HFFc6 (cell line): ENCODE results near the gene FAM180A. TPM values are rescaled to one million over a fixed set of nuclear protein-coding genes. Genes with fewer than 3 reads are reported as not detected.
"Not testable (repeated sequence)": the region's sequence is repeated elsewhere in the genome, so short reads cannot be mapped to it uniquely, and the experiment has no call there.

Source experiments
- DNase-seq: peaks from one replicate; pipeline ENCODE4 v3.0.0-alpha.2; 2018
- H3K27ac Mint-ChIP-seq: 2 replicates; pipeline ENCODE4 v1.8.0; 2020; ENCODE audit warnings: mild to moderate bottlenecking, mixed read lengths
- H3K27me3 Mint-ChIP-seq: 2 replicates; pipeline ENCODE4 v1.8.0; 2021; ENCODE audit warnings: mild to moderate bottlenecking, moderate library complexity, mixed read lengths; ENCODE audit not compliant: insufficient read depth
- H3K36me3 Mint-ChIP-seq: 2 replicates; pipeline ENCODE4 v1.8.0; 2021; ENCODE audit warnings: low read depth, mixed read lengths
- H3K4me1 Mint-ChIP-seq: 2 replicates; pipeline ENCODE4 v1.8.0; 2020; ENCODE audit warnings: low read depth, mixed read lengths
- H3K4me3 Mint-ChIP-seq: 2 replicates; pipeline ENCODE4 v1.8.0; 2020; ENCODE audit warnings: mild to moderate bottlenecking, moderate library complexity, mixed read lengths
- H3K9me3 Mint-ChIP-seq: 2 replicates; pipeline ENCODE4 v1.8.0; 2020; ENCODE audit warnings: mild to moderate bottlenecking, mixed read lengths
- CTCF ChIP-seq: fragments of 200-600 bp; sonication (generic); IDR thresholded peaks from 2 replicates; pipeline ENCODE4 v1.5.0; 2021; ENCODE audit warnings: antibody characterized with exemption, mild to moderate bottlenecking
- total RNA-seq, 6 experiments: library from RNA; stranded (reverse); fragmentation: NEBNext Ultra II Directional; extraction: Animal tissue kit (Norgen Biotek cat#: 25700); gene quantifications; 2 replicates in 1 of 6; 3 replicates in 5 of 6; pipeline ENCODE4 v1.2.3, GENCODE V29; 2021

FAM180A gene
- total RNA-seq, 6 experiments from 2014 or later: 5.6 to 61.9 (median 53.3) TPM

- Mint-ChIP-seq H3K9me3 (no peaks in the 10 kb centered on the region), H3K4me3 (no peak overlapping the region), H3K27ac (no peak overlapping the region), H3K27me3 (0 out of 2 replicates have a peak, but pooled peaks cover 2% of the 10 kb centered on the region), H3K36me3 (peaks cover 6% of the 10 kb centered on the region; the same call in 1 of the 2 replicates), H3K4me1 (peaks cover 16% of the 10 kb centered on the region)
- TF ChIP-seq CTCF: no peak
- no peak for DNase-seq
Observed at GRCh38 chr7:135704698-135705097, 43.9 kb downstream of the FAM180A start.

- peak; percentile 53; the same call in 1 of the 2 replicates for TF ChIP-seq CTCF
- DNase-seq: no peak
- H3K4me1 Mint-ChIP-seq: peaks cover 10% of the 10 kb centered on the region
- H3K27me3 Mint-ChIP-seq: 0 out of 2 replicates have a peak, but pooled peaks cover 2% of the 10 kb centered on the region
- no peak overlapping the region for H3K27ac Mint-ChIP-seq
- H3K4me3 Mint-ChIP-seq: no peak overlapping the region
- peaks cover 6% of the 10 kb centered on the region for H3K36me3 Mint-ChIP-seq
- H3K9me3 Mint-ChIP-seq: no peaks in the 10 kb centered on the region
Observed at GRCh38 chr7:135704074-135704473, 44.5 kb downstream of the FAM180A start.

GRCh38 chr7:135697276-135698049 is 51.1 kb downstream of the FAM180A start:
- no peak overlapping the region for H3K27ac Mint-ChIP-seq
- no peak overlapping the region for H3K4me3 Mint-ChIP-seq
- H3K36me3 Mint-ChIP-seq: peaks cover 13% of the 10 kb centered on the region
- H3K4me1 Mint-ChIP-seq: peaks cover 2% of the 10 kb centered on the region
- no peak for DNase-seq
- H3K9me3 Mint-ChIP-seq: no peaks in the 10 kb centered on the region
- peaks cover 1% of the 10 kb centered on the region; the same call in 1 of the 2 replicates for H3K27me3 Mint-ChIP-seq
- no peak for TF ChIP-seq CTCF

GRCh38 chr7:135693558-135693957 is 55.1 kb downstream of the FAM180A start:
- Mint-ChIP-seq H3K9me3 (no peaks in the 10 kb centered on the region), H3K4me3 (no peak overlapping the region), H3K36me3 (peaks cover 28% of the 10 kb centered on the region), H3K4me1 (peaks cover 35% of the 10 kb centered on the region), H3K27ac (no peak overlapping the region), H3K27me3 (peaks cover 1% of the 10 kb centered on the region; the same call in 1 of the 2 replicates)
- no peak for DNase-seq
- TF ChIP-seq CTCF: no peak

GRCh38 chr7:135692606-135693005 is 56.0 kb downstream of the FAM180A start:
- H3K4me3 Mint-ChIP-seq, H3K9me3 Mint-ChIP-seq, DNase-seq, H3K27me3 Mint-ChIP-seq: not testable (repeated sequence)
- Mint-ChIP-seq H3K27ac (peak overlapping the region; percentile 69), H3K36me3 (peaks cover 28% of the 10 kb centered on the region), H3K4me1 (peaks cover 35% of the 10 kb centered on the region)

- Mint-ChIP-seq H3K9me3 (no peaks in the 10 kb centered on the region), H3K27ac (peak overlapping the region; percentile 69), H3K4me1 (peaks cover 40% of the 10 kb centered on the region), H3K27me3 (no peaks in the 10 kb centered on the region), H3K36me3 (peaks cover 34% of the 10 kb centered on the region), H3K4me3 (no peak overlapping the region)
- DNase-seq: no peak
- TF ChIP-seq CTCF: no peak
Observed at GRCh38 chr7:135692055-135692454, 56.6 kb downstream of the FAM180A start.
